Kidney epithelial cell (primary cell): ENCODE data around the gene JMJD8. TPM values are rescaled to one million over a fixed set of nuclear protein-coding genes. Genes with fewer than 3 reads are reported as not detected.

ENCODE experiments used
- DNase-seq: peaks from one replicate; pipeline ENCODE4 v3.0.0-alpha.2; 2010; ENCODE audit warnings: low read depth
- H3K27me3 ChIP-seq: 2 replicates; pipeline ENCODE4 v1.6.0; 2011; ENCODE audit warnings: low read length; ENCODE audit not compliant: control insufficient read depth, insufficient read depth
- H3K36me3 ChIP-seq: 2 replicates; pipeline ENCODE4 v1.5.1; 2011; ENCODE audit warnings: low read length; ENCODE audit not compliant: control insufficient read depth, insufficient read depth
- H3K4me3 ChIP-seq: 2 replicates; pipeline ENCODE4 v1.5.1; 2011; ENCODE audit warnings: low read depth, mild to moderate bottlenecking, control low read depth, low read length
- total RNA-seq: library from RNA; depleted of rRNA; stranded (reverse); fragments of >200 nt; gene quantifications from 2 replicates; pipeline ENCODE4 v1.2.3, GENCODE V29; 2015
- TF ChIP-seq, protein P1 (sequence below): IDR thresholded peaks from 2 replicates; pipeline ENCODE4 v1.5.1; 2011; ENCODE audit warnings: mild to moderate bottlenecking, moderate library complexity, low read length, control low read depth, inconsistent platforms; ENCODE audit not compliant: insufficient read depth, poor library complexity, severe bottlenecking

Gene JMJD8
- total RNA-seq, 1 donor from 2014 or later: 59.4 TPM

DNA sequence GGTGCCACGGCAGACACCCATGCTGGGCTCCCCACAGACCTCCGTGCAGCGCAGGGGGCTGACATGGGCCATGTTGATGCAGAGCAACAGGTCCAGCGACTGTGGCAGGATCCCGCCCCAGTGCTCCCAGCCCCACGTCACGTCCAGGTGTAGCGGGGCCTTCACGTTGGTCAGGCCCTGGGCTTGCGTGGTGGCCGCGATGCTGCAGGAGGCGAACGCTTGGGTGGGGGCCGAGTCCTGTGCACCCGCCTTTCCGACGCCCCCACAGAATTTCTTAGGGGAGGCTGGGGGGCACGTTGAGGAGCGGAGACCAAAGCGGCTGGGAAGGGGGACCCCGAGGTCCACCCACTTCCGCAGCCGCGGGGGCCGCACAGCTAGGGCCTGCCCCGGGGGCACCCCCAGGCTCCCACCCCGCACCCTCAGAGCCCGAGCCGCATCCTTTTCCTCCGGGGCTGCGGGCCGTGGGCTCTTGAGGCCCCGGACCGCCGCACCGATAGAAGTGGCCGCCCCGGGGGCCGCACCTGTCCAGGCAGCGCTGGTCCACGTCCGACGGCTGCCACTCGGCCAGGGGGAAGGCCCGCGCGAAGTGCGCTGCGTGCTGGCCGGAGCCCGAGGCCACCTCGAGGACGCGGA is 48.4 kb downstream of the JMJD8 start:
- no peaks in the 10 kb centered on the region for H3K36me3 ChIP-seq
- TF ChIP-seq, protein P1, sequence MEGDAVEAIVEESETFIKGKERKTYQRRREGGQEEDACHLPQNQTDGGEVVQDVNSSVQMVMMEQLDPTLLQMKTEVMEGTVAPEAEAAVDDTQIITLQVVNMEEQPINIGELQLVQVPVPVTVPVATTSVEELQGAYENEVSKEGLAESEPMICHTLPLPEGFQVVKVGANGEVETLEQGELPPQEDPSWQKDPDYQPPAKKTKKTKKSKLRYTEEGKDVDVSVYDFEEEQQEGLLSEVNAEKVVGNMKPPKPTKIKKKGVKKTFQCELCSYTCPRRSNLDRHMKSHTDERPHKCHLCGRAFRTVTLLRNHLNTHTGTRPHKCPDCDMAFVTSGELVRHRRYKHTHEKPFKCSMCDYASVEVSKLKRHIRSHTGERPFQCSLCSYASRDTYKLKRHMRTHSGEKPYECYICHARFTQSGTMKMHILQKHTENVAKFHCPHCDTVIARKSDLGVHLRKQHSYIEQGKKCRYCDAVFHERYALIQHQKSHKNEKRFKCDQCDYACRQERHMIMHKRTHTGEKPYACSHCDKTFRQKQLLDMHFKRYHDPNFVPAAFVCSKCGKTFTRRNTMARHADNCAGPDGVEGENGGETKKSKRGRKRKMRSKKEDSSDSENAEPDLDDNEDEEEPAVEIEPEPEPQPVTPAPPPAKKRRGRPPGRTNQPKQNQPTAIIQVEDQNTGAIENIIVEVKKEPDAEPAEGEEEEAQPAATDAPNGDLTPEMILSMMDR: no peak
- no peak for DNase-seq
- peak overlapping the region; percentile 86 for H3K4me3 ChIP-seq
- H3K27me3 ChIP-seq: peaks cover 4% of the 10 kb centered on the region

DNA sequence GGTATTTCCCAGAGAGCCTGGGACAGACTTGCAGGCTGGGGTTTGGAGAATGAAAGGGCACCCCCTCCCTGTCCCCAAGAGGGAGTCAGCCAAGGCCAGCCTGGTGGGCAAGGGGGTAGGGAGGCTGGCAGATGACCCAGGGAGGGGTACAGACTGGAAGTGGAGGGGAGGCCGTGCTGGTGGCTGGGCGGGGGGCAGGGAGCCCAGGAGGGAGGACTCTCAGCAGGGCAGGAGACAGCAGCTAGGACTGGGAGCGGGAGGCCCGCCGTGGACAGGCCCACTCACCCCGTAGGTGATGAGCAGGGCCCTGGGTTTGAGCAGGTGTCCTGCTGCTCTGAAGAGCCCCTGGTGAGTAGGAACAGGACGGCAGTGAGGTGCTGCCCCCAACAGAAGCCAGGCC is 49.1 kb downstream of the JMJD8 start:
- DNase-seq: no peak
- Histone ChIP-seq H3K36me3 (no peaks in the 10 kb centered on the region), H3K4me3 (no peak overlapping the region), H3K27me3 (peaks cover 4% of the 10 kb centered on the region)
- TF ChIP-seq, protein P1: no peak

GRCh38 chr16:634051-634670 is 50.0 kb downstream of the JMJD8 start:
- TF ChIP-seq, protein P1: no peak
- DNase-seq: no peak
- Histone ChIP-seq H3K27me3 (peaks cover 4% of the 10 kb centered on the region), H3K4me3 (no peak overlapping the region), H3K36me3 (no peaks in the 10 kb centered on the region)

DNA sequence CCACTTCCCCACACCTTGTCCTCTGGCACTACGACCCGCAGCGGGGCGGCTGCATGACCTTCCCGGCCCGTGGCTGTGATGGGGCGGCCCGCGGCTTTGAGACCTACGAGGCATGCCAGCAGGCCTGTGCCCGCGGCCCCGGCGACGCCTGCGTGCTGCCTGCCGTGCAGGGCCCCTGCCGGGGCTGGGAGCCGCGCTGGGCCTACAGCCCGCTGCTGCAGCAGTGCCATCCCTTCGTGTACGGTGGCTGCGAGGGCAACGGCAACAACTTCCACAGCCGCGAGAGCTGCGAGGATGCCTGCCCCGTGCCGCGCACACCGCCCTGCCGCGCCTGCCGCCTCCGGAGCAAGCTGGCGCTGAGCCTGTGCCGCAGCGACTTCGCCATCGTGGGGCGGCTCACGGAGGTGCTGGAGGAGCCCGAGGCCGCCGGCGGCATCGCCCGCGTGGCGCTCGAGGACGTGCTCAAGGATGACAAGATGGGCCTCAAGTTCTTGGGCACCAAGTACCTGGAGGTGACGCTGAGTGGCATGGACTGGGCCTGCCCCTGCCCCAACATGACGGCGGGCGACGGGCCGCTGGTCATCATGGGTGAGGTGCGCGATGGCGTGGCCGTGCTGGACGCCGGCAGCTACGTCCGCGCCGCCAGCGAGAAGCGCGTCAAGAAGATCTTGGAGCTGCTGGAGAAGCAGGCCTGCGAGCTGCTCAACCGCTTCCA is 50.6 kb downstream of the JMJD8 start:
- Histone ChIP-seq H3K36me3 (no peaks in the 10 kb centered on the region), H3K27me3 (peaks cover 4% of the 10 kb centered on the region), H3K4me3 (no peak overlapping the region)
- no peak for DNase-seq
- TF ChIP-seq, protein P1: no peak

DNA sequence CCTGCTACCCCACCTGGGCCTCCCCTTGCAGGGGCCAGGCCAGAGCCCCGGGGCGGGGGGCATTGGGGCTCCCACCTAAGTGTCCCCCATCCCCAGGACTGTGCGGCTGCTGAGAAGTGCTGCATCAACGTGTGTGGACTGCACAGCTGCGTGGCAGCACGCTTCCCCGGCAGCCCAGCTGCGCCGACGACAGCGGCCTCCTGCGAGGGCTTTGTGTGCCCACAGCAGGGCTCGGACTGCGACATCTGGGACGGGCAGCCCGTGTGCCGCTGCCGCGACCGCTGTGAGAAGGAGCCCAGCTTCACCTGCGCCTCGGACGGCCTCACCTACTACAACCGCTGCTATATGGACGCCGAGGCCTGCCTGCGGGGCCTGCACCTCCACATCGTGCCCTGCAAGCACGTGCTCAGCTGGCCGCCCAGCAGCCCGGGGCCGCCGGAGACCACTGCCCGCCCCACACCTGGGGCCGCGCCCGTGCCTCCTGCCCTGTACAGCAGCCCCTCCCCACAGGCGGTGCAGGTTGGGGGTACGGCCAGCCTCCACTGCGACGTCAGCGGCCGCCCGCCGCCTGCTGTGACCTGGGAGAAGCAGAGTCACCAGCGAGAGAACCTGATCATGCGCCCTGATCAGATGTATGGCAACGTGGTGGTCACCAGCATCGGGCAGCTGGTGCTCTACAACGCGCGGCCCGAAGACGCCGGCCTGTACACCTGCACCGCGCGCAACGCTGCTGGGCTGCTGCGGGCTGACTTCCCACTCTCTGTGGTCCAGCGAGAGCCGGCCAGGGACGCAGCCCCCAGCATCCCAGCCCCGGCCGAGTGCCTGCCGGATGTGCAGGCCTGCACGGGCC is 51.4 kb downstream of the JMJD8 start:
- DNase-seq: no peak
- TF ChIP-seq, protein P1: no peak
- Histone ChIP-seq H3K4me3 (no peak overlapping the region), H3K36me3 (no peaks in the 10 kb centered on the region), H3K27me3 (peaks cover 4% of the 10 kb centered on the region)
